B cell (primary cell): Measurements from ENCODE around the gene TLX2. TPM values are rescaled to one million over a fixed set of nuclear protein-coding genes. Genes with fewer than 3 reads are reported as not detected.

Experiments used
- ATAC-seq: fragments of 200-7000 bp; cut with Tn5 transposase; one replicate; pipeline ENCODE4 v1.10.0; 2021; ENCODE audit warnings: low read depth, mild to moderate bottlenecking, moderate number of reproducible peaks, moderate library complexity
- CTCF ChIA-PET: fragments of 350-600 bp; sonication (Branson Sonifier 250); formaldehyde crosslinking; loops from one replicate; lab custom pipeline; 2021; ENCODE audit warnings: antibody characterized with exemption, inconsistent platforms; lab: Charles Lee
- POLR2A ChIA-PET: fragments of 350-600 bp; sonication (Branson Sonifier 250); formaldehyde crosslinking; loops from one replicate; lab custom pipeline; 2021; ENCODE audit warnings: antibody characterized with exemption; lab: Charles Lee
- DNase-seq: peaks from one replicate; pipeline ENCODE4 v3.0.0; 2013
- H2AFZ ChIP-seq: 2 replicates; pipeline ENCODE4 v1.6.1; 2012; ENCODE audit warnings: mild to moderate bottlenecking, low read depth, low read length; ENCODE audit not compliant: insufficient read depth, poor library complexity, severe bottlenecking
- H3K27ac ChIP-seq, 2 donors: 1 replicate in 1 of 2; 2 replicates in 1 of 2; pipeline ENCODE4 v1.5.1; 2012 to 2013; ENCODE audit warnings: low read length in 2 of 2, mild to moderate bottlenecking in 2 of 2, moderate library complexity in 1 of 2
- H3K27me3 ChIP-seq, 4 experiments: fragments of 200-600 bp in 1 of 4; sonication (generic) in 1 of 4; replicated peaks in 1 of 4; 1 replicate in 2 of 4; 2 replicates in 2 of 4; pipeline versions ENCODE4 v1.6.1 to v1.7.0; 2013 to 2016; ENCODE audit warnings: low read length in 3 of 4, mild to moderate bottlenecking in 2 of 4, mixed read lengths in 1 of 4, moderate library complexity in 1 of 4; ENCODE audit not compliant: insufficient read depth in 4 of 4, control insufficient read depth in 3 of 4; ENCODE audit errors: control extremely low read depth in 1 of 4
- H3K36me3 ChIP-seq, 2 experiments: replicated peaks in 1 of 2; 1 replicate in 1 of 2; 2 replicates in 1 of 2; pipeline versions ENCODE4 v1.6.1 to v1.7.1; 2013; ENCODE audit warnings: low read length in 1 of 2; ENCODE audit not compliant: insufficient read depth in 2 of 2, control insufficient read depth in 1 of 2; ENCODE audit errors: control extremely low read depth in 1 of 2, extremely low read depth in 1 of 2
- H3K4me1 ChIP-seq, 2 donors: fragments of 200-600 bp in 1 of 2; sonication (generic) in 1 of 2; 1 replicate in 1 of 2; 2 replicates in 1 of 2; pipeline versions ENCODE4 v1.5.1 to v1.6.1; 2013 to 2017; ENCODE audit warnings: low read length in 2 of 2; ENCODE audit not compliant: control insufficient read depth in 2 of 2, insufficient read depth in 2 of 2
- H3K4me2 ChIP-seq: replicated peaks from 2 replicates; pipeline ENCODE3; 2012; ENCODE audit warnings: mild to moderate bottlenecking, low read depth, low read length; ENCODE audit not compliant: poor library complexity, severe bottlenecking
- H3K4me3 ChIP-seq, 5 experiments: fragments of 200-600 bp in 1 of 5; sonication (generic) in 1 of 5; 1 replicate in 3 of 5; 2 replicates in 2 of 5; pipeline versions ENCODE4 v1.5.1 to v1.7.0; 2011 to 2016; ENCODE audit warnings: low read length in 4 of 5, mild to moderate bottlenecking in 4 of 5, low read depth in 2 of 5, control low read depth in 1 of 5, moderate library complexity in 1 of 5; ENCODE audit not compliant: insufficient read depth in 1 of 5; ENCODE audit errors: control extremely low read depth in 1 of 5, extremely low read depth in 1 of 5
- H3K79me2 ChIP-seq: fragments of 200-600 bp; sonication (generic); one replicate; pipeline ENCODE4 v1.6.0; 2016; ENCODE audit warnings: low read length; ENCODE audit not compliant: control insufficient read depth, insufficient read depth
- H3K9ac ChIP-seq: fragments of 200-600 bp; sonication (generic); 2 replicates; pipeline ENCODE4 v1.6.1; 2017; ENCODE audit warnings: mild to moderate bottlenecking, low read length, moderate library complexity
- H3K9me3 ChIP-seq, 3 donors: one replicate each; pipeline versions ENCODE4 v1.6.1 to v1.7.1; 2013; ENCODE audit warnings: low read length in 2 of 3; ENCODE audit not compliant: control insufficient read depth in 2 of 3, insufficient read depth in 1 of 3; ENCODE audit errors: control extremely low read depth in 1 of 3
- H4K20me1 ChIP-seq: 2 replicates; pipeline ENCODE4 v1.6.0; 2012; ENCODE audit warnings: mild to moderate bottlenecking, low read length; ENCODE audit not compliant: insufficient read depth, control insufficient read depth, poor library complexity, severe bottlenecking
- H3K27ac Mint-ChIP-seq: one replicate; pipeline ENCODE4 v1.8.0; 2021; ENCODE audit warnings: mixed read lengths
- H3K27me3 Mint-ChIP-seq: one replicate; pipeline ENCODE4 v1.8.0; 2021; ENCODE audit warnings: mixed read lengths
- H3K4me1 Mint-ChIP-seq: one replicate; pipeline ENCODE4 v1.8.0; 2021; ENCODE audit warnings: mixed read lengths
- H3K4me3 Mint-ChIP-seq: one replicate; pipeline ENCODE4 v1.8.0; 2021; ENCODE audit warnings: mixed read lengths
- H3K9me3 Mint-ChIP-seq: one replicate; pipeline ENCODE4 v1.8.0; 2022; ENCODE audit warnings: mixed read lengths; ENCODE audit not compliant: insufficient read depth
- EZH2 ChIP-seq: IDR thresholded peaks from 2 replicates; pipeline ENCODE4 v1.6.1; 2012; ENCODE audit warnings: borderline replicate concordance, low read depth, mild to moderate bottlenecking, moderate library complexity, low read length; ENCODE audit not compliant: insufficient read depth, poor library complexity, severe bottlenecking
- WGBS: methylation state at CpG from one replicate; pipeline ENCODE4 v1.1.5; 2013; ENCODE audit warnings: missing lambda C conversion rate; ENCODE audit not compliant: insufficient coverage; 5-methylcytosine and 5-hydroxymethylcytosine counted together
- intact Hi-C: fragments of 100-400 bp; cut with micrococcal nuclease; formaldehyde crosslinking; loops from one replicate; pipeline ENCODE4 v1.10.0; 2022
- polyA plus RNA-seq: library from polyadenylated mRNA; depleted of rRNA; stranded (reverse); fragments of >200 nt; gene quantifications from 2 replicates; pipeline ENCODE4 v1.2.3, GENCODE V29; 2012
- total RNA-seq, 2 donors: library from RNA; stranded (reverse); fragments of 120-200 nt in 1 of 2; gene quantifications; 1 replicate in 1 of 2; 2 replicates in 1 of 2; pipeline versions ENCODE4 v1.2.3 to v1.2.4, GENCODE V29; 2013 to 2022
- TF ChIP-seq, protein P1 (sequence below): fragments of 200-600 bp; IDR thresholded peaks from one replicate; pipeline ENCODE4 v1.8.0; 2022; ENCODE audit warnings: antibody characterized with exemption, mild to moderate bottlenecking

TLX2 gene
- total and polyA plus RNA-seq, 2 donors (not counting 1 experiment from before 2014, with no cell fraction given) = 0.06 TPM; not detected in 1

DNA sequence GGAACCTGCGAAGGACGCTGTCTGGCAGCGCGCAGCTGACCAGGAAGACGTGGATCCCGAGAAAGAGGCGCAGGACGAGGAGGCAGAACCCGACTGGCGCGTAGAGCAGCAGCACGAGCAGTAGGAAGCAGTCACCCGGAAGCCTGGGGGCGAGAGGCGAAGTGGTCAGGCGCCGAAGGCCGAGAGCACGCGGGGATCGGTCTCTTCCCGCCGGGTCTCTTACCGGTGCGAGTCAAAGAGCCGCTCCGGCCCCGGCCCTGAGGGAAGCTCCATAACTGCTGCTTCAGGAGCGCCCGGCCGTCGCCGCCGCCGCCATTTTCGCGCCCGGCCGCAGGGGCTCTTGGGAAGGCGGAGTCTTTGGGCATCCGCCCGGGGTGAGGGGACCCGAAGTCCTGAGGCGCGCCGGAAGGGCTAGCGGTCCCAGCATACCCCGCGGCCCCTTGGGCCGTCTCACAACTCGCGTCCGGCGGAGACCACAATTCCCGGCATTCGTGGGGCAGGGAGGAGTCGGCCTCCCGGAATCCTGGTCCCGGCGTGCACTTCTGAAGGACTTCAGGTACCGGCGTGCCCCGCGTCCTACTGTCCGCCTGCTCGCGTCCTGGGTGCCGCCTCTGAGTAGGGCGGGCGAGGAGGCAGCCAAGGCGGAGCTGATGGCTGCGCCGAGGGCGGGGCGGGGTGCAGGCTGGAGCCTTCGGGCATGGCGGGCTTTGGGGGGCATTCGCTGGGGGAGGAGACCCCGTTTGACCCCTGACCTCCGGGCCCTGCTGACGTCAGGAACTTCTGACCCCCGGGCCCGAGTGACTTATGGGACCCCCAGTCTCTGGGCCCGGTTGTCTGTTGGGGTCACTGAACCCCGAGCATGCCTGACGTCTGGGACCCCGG, 15.3 kb downstream of the TLX2 start, which contains the start of the genes AUP1 and HTRA2:
TSS of gene AUP1 (minus strand) at position 350 of the 882 bp plus-strand sequence. CDS start at position 273, 77 bp downstream.
TSS of gene HTRA2 (plus strand) at position 577 of the 882 bp plus-strand sequence. CDS start at position 651, 74 bp downstream.
- WGBS = under 1% methylated on average over 87 of the region's 87 CpGs
- H3K4me3 ChIP-seq = peak within 1 kb of the TSS; percentile 62 to 98 (median 70)
- H3K27ac ChIP-seq = peak within 1 kb of the TSS; percentile 84 to 90
- peaks cover 17% of the 10 kb centered on the region for H4K20me1 ChIP-seq
- Mint-ChIP-seq H3K27ac (peak within 1 kb of the TSS; percentile 96), H3K27me3 (no peaks in the 10 kb centered on the region), H3K4me3 (peak within 1 kb of the TSS; percentile 97), H3K9me3 (no peaks in the 10 kb centered on the region), H3K4me1 (peaks cover 43% of the 10 kb centered on the region)
- no peaks in the 10 kb centered on the region for H3K27me3 ChIP-seq
- CTCF ChIA-PET = interaction anchor here (0.7 to 9.6 kb wide), 10 partner anchors 13 to 382 kb away, joined by 3 to 71 read pairs (median 4); partner anchors contain the start of genes BOLA3, CCDC142, PCGF1 and TTC31
- H3K79me2 ChIP-seq = peaks cover 31% of the 10 kb centered on the region
- intact Hi-C loops = loop anchor here (1.0 to 5.0 kb wide), 12 partner anchors 22 to 1297 kb away; partner anchors contain the start of genes C2orf81, CCT7, DOK1 and INO80B
- ATAC-seq (peak; percentile 87), DNase-seq (peak; percentile 95)
- TF ChIP-seq, protein P1, sequence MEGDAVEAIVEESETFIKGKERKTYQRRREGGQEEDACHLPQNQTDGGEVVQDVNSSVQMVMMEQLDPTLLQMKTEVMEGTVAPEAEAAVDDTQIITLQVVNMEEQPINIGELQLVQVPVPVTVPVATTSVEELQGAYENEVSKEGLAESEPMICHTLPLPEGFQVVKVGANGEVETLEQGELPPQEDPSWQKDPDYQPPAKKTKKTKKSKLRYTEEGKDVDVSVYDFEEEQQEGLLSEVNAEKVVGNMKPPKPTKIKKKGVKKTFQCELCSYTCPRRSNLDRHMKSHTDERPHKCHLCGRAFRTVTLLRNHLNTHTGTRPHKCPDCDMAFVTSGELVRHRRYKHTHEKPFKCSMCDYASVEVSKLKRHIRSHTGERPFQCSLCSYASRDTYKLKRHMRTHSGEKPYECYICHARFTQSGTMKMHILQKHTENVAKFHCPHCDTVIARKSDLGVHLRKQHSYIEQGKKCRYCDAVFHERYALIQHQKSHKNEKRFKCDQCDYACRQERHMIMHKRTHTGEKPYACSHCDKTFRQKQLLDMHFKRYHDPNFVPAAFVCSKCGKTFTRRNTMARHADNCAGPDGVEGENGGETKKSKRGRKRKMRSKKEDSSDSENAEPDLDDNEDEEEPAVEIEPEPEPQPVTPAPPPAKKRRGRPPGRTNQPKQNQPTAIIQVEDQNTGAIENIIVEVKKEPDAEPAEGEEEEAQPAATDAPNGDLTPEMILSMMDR = no peak
- no peak for TF ChIP-seq EZH2
- H3K9me3 ChIP-seq = no peaks in the 10 kb centered on the region
- H3K4me1 ChIP-seq = peaks cover 39 to 49% of the 10 kb centered on the region in 2 donors
- peak within 1 kb of the TSS; percentile 81 for H2AFZ ChIP-seq
- peak within 1 kb of the TSS; percentile 78 for H3K9ac ChIP-seq
- POLR2A ChIA-PET = interaction anchor here (1.0 to 2.7 kb wide), 12 partner anchors 10 to 348 kb away, joined by 3 to 19 read pairs (median 7); partner anchors contain the start of genes CCDC142, INO80B, MRPL53 and PCGF1
- H3K36me3 ChIP-seq = peaks cover 0 to 49% of the 10 kb centered on the region in 2 experiments
- peak within 1 kb of the TSS; percentile 95 for H3K4me2 ChIP-seq
